Endodermal cell (in vitro differentiated cells): ENCODE data around the gene IFT27. TPM values are rescaled to one million over a fixed set of nuclear protein-coding genes. Genes with fewer than 3 reads are reported as not detected.

Source experiments
- DNase-seq: peaks from one replicate; pipeline ENCODE4 v3.0.0-alpha.2; 2017
- H3K27ac ChIP-seq: 2 replicates; pipeline ENCODE4 v1.5.1; 2013; ENCODE audit warnings: mild to moderate bottlenecking, low read depth, low read length, moderate library complexity
- H3K27me3 ChIP-seq: 2 replicates; pipeline ENCODE4 v1.6.1; 2013; ENCODE audit warnings: mild to moderate bottlenecking, low read length, moderate library complexity; ENCODE audit not compliant: insufficient read depth, control insufficient read depth, poor library complexity, severe bottlenecking
- H3K36me3 ChIP-seq: 2 replicates; pipeline ENCODE4 v1.7.0; 2013; ENCODE audit warnings: mild to moderate bottlenecking, low read length, moderate library complexity; ENCODE audit not compliant: control insufficient read depth, insufficient read depth
- H3K4me1 ChIP-seq: one replicate; pipeline ENCODE4 v1.7.0; 2013; ENCODE audit warnings: low read length; ENCODE audit not compliant: control insufficient read depth, insufficient read depth
- H3K4me3 ChIP-seq: 2 replicates; pipeline ENCODE4 v1.5.1; 2013; ENCODE audit warnings: mild to moderate bottlenecking, low read length, moderate library complexity
- H3K9ac ChIP-seq: 2 replicates; pipeline ENCODE4 v1.6.1; 2013; ENCODE audit warnings: mild to moderate bottlenecking, low read length, moderate library complexity; ENCODE audit not compliant: poor library complexity, severe bottlenecking; ENCODE audit errors: extremely low read depth
- H3K9me3 ChIP-seq: 2 replicates; pipeline ENCODE4 v1.6.1; 2013; ENCODE audit warnings: mild to moderate bottlenecking, low read length, moderate library complexity; ENCODE audit not compliant: control insufficient read depth
- H3K27ac Mint-ChIP-seq: 2 replicates; pipeline ENCODE4 v1.8.0; 2020; ENCODE audit warnings: mixed read lengths
- H3K27me3 Mint-ChIP-seq: 2 replicates; pipeline ENCODE4 v1.8.0; 2021; ENCODE audit warnings: mild to moderate bottlenecking, mixed read lengths; ENCODE audit not compliant: insufficient read depth
- H3K36me3 Mint-ChIP-seq: 2 replicates; pipeline ENCODE4 v1.8.0; 2020; ENCODE audit warnings: low read depth, mixed read lengths
- H3K4me1 Mint-ChIP-seq: 2 replicates; pipeline ENCODE4 v1.8.0; 2020; ENCODE audit warnings: mixed read lengths
- H3K4me3 Mint-ChIP-seq: 2 replicates; pipeline ENCODE4 v1.8.0; 2020; ENCODE audit warnings: mild to moderate bottlenecking, moderate library complexity, mixed read lengths
- H3K9me3 Mint-ChIP-seq: 2 replicates; pipeline ENCODE4 v1.8.0; 2020; ENCODE audit warnings: mild to moderate bottlenecking, mixed read lengths
- WGBS, 2 experiments: methylation state at CpG; one replicate each; pipeline versions ENCODE4 v1.1.5 to v1.1.7; 2013; ENCODE audit warnings: missing lambda C conversion rate in 2 of 2, mixed read lengths in 1 of 2; ENCODE audit not compliant: insufficient coverage in 1 of 2, insufficient read length in 1 of 2; 5-methylcytosine and 5-hydroxymethylcytosine counted together
- total RNA-seq, 2 donors: library from RNA; stranded (reverse); fragmentation: NEBNext Ultra II Directional in 1 of 2; extraction: Animal tissue kit (Norgen Biotek cat#: 25700) in 1 of 2; gene quantifications; 2 replicates in 1 of 2; 3 replicates in 1 of 2; pipeline ENCODE4 v1.2.1, GENCODE V29; 2021
- TF ChIP-seq, protein P1 (sequence below): fragments of 200-600 bp; sonication (generic); conservative IDR thresholded peaks from 2 replicates; pipeline ENCODE4 v1.5.0; 2021; ENCODE audit warnings: antibody characterized with exemption, mild to moderate bottlenecking

IFT27 gene
- total RNA-seq, 2 donors from 2014 or later: 49.8 to 65.2 TPM

DNA sequence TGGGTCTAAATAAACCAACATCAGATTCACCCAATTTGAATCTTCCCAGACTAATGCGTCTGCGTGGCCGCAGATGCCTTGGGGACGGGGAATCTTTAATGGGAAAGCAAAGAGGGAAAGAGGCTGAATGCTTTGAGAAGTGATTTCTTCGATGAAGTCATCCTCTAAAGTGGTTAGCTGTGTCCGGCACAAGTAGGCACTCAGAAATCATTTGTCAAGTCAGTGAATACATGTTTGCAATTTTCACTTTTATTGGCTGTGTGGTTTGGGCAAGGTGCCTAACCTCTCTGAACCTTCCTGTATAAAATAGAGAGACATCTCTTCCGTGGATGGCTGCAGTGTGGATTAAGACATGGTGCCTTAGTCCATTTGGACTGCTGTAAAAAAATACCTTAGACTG lies 19.7 kb upstream of the IFT27 start:
- no peak overlapping the region for H3K4me3 Mint-ChIP-seq
- peaks cover 3% of the 10 kb centered on the region for H3K4me1 Mint-ChIP-seq

DNA sequence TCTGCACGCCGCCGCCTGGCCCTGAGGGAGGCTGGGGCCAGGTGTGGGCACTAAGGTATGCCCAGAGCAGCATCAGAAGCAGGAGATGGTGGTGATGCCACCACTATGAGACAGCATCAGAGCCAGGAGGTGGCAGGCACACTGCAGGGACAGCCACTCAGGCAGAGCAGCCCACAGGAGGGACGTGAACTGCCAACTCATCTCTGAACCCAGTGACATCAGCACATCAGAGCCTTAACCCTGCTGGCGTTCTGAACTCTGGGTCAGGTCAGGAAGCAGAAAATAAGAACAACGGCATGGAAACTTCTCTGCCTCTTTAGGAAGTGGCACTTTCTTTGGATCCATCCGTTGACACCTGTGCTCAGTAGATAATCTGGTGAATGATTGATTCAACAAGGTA lies 14.7 kb upstream of the IFT27 start:
- Mint-ChIP-seq H3K9me3 (no peaks in the 10 kb centered on the region), H3K36me3 (no peaks in the 10 kb centered on the region), H3K27ac (peak overlapping the region; percentile 55), H3K4me1 (peaks cover 5% of the 10 kb centered on the region), H3K27me3 (peaks cover 7% of the 10 kb centered on the region), H3K4me3 (no peak overlapping the region)
- TF ChIP-seq, protein P1, sequence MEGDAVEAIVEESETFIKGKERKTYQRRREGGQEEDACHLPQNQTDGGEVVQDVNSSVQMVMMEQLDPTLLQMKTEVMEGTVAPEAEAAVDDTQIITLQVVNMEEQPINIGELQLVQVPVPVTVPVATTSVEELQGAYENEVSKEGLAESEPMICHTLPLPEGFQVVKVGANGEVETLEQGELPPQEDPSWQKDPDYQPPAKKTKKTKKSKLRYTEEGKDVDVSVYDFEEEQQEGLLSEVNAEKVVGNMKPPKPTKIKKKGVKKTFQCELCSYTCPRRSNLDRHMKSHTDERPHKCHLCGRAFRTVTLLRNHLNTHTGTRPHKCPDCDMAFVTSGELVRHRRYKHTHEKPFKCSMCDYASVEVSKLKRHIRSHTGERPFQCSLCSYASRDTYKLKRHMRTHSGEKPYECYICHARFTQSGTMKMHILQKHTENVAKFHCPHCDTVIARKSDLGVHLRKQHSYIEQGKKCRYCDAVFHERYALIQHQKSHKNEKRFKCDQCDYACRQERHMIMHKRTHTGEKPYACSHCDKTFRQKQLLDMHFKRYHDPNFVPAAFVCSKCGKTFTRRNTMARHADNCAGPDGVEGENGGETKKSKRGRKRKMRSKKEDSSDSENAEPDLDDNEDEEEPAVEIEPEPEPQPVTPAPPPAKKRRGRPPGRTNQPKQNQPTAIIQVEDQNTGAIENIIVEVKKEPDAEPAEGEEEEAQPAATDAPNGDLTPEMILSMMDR: no peak
- Histone ChIP-seq H3K9ac (no peak overlapping the region), H3K4me1 (no peaks in the 10 kb centered on the region), H3K36me3 (no peaks in the 10 kb centered on the region), H3K4me3 (no peak overlapping the region), H3K27ac (no peak overlapping the region), H3K9me3 (no peaks in the 10 kb centered on the region), H3K27me3 (no peaks in the 10 kb centered on the region)
- DNase-seq: no peak
- WGBS, 2 experiments: 65 to 74% methylated on average over 6 to 7 of the region's 7 CpGs

More for the DNA sequence above, 19.7 kb upstream of the IFT27 start:
- TF ChIP-seq, protein P1: no peak
- Histone ChIP-seq H3K27ac (no peak overlapping the region), H3K27me3 (no peaks in the 10 kb centered on the region), H3K9ac (no peak overlapping the region), H3K4me1 (no peaks in the 10 kb centered on the region), H3K9me3 (no peaks in the 10 kb centered on the region), H3K36me3 (no peaks in the 10 kb centered on the region), H3K4me3 (no peak overlapping the region)
- 92 to 94% methylated on average over 6 to 7 of the region's 7 CpGs for WGBS, 2 experiments
- Mint-ChIP-seq H3K27me3 (peaks cover 3% of the 10 kb centered on the region), H3K36me3 (no peaks in the 10 kb centered on the region), H3K27ac (no peak overlapping the region), H3K9me3 (no peaks in the 10 kb centered on the region)
- DNase-seq: no peak

DNA sequence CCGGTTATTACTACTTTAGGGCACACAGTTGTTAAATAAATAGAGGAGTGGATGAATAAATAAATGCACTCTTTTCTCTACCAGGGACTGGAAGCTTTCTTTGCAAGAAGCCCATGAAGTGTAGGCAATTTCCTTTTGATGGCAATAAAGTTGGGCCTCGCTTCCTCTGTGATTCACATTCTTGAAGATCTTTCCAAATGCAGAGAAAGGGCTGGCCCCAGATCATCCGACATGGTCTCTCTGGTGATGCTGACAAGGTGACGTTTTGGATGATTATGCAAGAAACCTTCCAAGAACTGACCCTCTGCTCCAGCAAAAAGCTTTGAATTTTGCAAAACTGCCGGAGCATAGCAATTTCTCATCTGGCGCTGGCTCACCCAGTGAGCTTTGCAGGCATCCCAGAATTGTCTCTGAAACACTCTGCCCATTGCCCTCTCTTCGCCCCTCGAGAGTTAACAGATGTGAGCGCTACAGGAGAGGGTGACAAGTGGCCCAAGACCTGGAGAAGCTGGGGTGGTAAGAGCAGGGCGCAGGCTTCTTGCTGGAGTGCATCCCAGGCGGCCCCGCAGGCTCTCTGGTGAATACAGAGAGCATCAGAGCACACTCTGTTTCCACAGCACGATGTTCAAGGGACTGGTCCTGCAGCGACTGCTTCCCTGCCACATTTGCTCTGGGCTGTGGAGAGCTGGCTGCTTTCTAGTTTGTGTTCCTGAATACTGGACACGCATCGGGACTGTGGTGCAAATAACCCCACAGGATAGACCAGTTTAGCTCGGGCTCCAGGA lies 11.5 kb upstream of the IFT27 start:
- DNase-seq: no peak
- no peaks in the 10 kb centered on the region for H3K9me3 ChIP-seq
- H3K27ac ChIP-seq: no peak overlapping the region
- H3K9ac ChIP-seq: no peak overlapping the region
- no peak overlapping the region for H3K4me3 ChIP-seq
- Mint-ChIP-seq H3K27me3 (peaks cover 25% of the 10 kb centered on the region), H3K9me3 (no peaks in the 10 kb centered on the region), H3K36me3 (no peaks in the 10 kb centered on the region), H3K4me3 (no peak overlapping the region), H3K4me1 (peaks cover 5% of the 10 kb centered on the region), H3K27ac (no peak overlapping the region)
- WGBS, 2 experiments: 91 to 95% methylated on average over 13 to 17 of the region's 17 CpGs
- peaks cover 4% of the 10 kb centered on the region for H3K27me3 ChIP-seq
- no peaks in the 10 kb centered on the region for H3K36me3 ChIP-seq
- no peaks in the 10 kb centered on the region for H3K4me1 ChIP-seq
- TF ChIP-seq, protein P1: no peak
